Erythroblast (primary cell): Measurements from ENCODE around the gene TAF1.
"Not testable (repeated sequence)": the region's sequence is repeated elsewhere in the genome, so short reads cannot be mapped to it uniquely, and the experiment has no call there.

ENCODE experiments used
- DNase-seq, 2 experiments: peaks; one replicate each; lab custom pipeline; 2025; lab: John Stamatoyannopoulos, UW
- GATA1 ChIP-seq: IDR thresholded peaks from 2 replicates; pipeline ENCODE4 v1.6.1; 2011; ENCODE audit warnings: low read depth, mild to moderate bottlenecking, control low read depth, low read length, moderate library complexity
- POLR2A ChIP-seq: IDR thresholded peaks from 2 replicates; pipeline ENCODE4 v1.6.1; 2011; ENCODE audit warnings: mild to moderate bottlenecking, low read length

Gene TAF1, protein sequence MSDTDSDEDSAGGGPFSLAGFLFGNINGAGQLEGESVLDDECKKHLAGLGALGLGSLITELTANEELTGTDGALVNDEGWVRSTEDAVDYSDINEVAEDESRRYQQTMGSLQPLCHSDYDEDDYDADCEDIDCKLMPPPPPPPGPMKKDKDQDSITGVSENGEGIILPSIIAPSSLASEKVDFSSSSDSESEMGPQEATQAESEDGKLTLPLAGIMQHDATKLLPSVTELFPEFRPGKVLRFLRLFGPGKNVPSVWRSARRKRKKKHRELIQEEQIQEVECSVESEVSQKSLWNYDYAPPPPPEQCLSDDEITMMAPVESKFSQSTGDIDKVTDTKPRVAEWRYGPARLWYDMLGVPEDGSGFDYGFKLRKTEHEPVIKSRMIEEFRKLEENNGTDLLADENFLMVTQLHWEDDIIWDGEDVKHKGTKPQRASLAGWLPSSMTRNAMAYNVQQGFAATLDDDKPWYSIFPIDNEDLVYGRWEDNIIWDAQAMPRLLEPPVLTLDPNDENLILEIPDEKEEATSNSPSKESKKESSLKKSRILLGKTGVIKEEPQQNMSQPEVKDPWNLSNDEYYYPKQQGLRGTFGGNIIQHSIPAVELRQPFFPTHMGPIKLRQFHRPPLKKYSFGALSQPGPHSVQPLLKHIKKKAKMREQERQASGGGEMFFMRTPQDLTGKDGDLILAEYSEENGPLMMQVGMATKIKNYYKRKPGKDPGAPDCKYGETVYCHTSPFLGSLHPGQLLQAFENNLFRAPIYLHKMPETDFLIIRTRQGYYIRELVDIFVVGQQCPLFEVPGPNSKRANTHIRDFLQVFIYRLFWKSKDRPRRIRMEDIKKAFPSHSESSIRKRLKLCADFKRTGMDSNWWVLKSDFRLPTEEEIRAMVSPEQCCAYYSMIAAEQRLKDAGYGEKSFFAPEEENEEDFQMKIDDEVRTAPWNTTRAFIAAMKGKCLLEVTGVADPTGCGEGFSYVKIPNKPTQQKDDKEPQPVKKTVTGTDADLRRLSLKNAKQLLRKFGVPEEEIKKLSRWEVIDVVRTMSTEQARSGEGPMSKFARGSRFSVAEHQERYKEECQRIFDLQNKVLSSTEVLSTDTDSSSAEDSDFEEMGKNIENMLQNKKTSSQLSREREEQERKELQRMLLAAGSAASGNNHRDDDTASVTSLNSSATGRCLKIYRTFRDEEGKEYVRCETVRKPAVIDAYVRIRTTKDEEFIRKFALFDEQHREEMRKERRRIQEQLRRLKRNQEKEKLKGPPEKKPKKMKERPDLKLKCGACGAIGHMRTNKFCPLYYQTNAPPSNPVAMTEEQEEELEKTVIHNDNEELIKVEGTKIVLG (N-terminal part only)

DNA sequence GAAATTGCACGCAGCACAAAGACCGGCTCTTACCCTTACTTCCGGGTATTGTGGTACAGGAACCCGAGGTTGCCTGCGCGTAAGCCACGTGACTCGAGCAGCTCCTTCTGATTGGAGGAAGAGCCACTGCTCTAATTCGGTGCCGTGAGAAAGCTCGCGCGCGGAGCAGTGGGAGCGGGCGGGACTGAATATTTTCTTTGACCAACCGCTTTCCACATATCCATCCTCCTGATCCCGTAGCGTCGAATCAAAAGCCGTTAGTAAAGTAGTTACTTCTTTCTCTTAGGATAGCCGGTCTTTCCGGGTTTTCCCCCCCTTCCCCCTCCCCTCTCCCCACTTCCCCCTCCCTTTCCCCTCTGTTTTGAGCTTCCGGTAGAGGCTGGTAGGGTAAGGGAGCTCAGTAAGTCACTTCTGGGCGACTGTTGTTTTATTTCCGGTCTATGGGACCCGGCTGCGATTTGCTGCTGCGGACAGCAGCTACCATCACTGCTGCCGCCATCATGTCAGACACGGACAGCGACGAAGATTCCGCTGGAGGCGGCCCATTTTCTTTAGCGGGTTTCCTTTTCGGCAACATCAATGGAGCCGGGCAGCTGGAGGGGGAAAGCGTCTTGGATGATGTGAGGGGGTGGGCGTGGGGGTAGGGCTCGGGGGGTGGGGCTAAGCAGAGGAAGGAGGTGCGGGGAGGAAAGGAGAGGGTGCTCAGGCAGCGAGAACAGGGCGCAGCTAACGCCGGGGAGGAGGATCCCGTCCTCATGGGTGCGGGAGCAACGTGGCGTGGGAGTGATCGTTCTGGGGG, at the start of gene TAF1:
Gene TAF1 (plus strand): TSS at position 483 of the 799 bp plus-strand sequence. CDS start 18 bp downstream, at position 501.
- TF ChIP-seq POLR2A (peak; percentile 97), GATA1 (no peak)
- peak; percentile 96 to 98 for DNase-seq

DNA sequence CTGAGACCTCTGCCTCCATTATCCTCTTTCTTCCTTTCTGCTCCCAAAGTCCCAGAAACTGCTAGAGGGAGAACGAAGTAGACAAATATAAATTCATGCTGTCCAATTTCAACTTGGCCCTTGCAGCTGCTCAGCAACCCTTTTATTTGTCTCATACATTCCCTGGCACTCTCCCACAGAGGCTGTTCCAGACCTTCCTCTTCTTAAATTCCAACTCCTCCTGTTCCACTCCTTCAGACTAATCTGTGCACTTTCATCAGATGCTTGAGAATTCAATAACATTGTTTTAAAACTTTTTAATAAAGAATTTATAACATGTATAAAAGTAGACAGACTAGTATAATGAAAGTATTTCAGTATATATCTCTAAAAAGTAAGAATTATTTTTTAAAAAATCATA, 49.2 kb upstream of the TAF1 start:
- not testable (repeated sequence) for DNase-seq

DNA sequence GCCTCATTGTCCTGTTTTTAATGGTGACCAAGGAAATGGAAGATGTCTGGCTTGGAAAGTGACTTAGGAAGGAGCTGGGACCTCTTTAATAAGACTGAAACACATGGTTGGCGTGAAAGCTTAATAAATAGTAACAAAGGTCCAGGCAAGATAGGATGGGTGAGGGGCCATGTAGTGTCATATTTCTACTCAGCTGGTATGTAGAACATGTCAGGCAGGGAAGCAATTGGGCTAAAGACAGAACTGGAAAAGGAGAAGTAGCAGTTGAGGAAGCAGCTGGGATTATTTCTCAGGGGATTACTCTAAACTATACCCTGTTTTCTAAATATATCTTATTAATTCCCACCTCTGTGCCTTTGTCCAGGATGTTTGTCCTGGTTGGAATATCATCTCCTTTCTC, 46.0 kb upstream of the TAF1 start:
- no peak for DNase-seq
- no peak for TF ChIP-seq POLR2A
- TF ChIP-seq GATA1: no peak

DNA sequence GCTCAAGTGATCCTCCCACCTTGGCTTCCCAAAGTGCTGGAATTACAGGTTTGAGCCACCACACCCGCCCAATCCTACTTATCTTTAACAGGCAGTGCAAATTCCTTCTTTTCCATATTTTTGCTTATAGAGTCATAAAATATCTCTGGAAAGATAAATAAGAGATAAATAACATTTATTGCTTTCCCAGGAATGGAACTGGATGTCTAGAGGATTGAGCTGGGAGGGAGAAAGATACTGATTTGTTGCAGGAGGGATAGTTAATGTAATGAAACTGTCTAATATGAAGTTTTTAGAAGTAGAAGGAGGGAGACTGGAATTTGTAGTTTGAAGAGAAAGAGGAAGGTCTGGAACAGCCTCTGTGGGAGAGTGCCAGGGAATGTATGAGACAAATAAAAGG, 44.4 kb upstream of the TAF1 start:
- no peak for TF ChIP-seq POLR2A
- no peak for TF ChIP-seq GATA1
- DNase-seq: no peak

DNA sequence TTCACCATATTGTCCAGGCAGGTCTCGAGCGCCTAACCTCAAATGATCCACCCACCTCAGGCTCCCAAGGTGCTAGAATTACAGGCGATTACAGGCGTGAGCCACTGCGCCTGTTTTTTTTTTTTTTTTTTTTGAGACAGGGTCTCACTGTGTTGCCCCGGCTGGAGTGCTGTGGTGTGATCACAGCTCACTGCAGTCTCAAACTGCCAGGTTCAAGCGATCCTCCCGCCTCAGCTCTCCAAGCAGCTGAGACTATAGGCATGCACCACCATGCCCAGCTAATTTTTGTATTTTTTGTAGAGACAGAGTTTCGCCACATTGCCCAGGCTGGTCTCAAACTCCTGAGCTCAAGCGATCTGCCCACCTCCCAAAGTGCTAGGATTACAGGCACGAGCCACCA, 41.7 kb upstream of the TAF1 start:
- not testable (repeated sequence) for DNase-seq

DNA sequence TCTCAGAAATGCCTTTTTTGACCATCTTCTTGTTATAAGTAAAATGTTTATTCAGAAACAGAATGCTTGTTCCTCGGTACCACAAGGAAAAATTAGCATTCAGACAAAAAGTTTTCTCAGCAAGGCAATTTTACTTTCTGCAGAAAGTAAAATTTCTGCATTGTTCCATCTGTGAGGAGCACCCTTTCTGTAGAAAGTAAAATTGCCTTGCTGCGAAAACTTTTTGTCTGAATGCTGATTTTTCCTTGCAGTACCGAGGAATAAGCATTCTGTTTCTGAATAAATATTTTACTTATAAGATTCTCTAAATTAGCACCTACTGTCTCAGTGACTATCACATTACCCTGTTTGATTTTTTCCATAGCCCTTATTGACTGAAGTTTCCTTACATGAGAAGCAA, 39.8 kb upstream of the TAF1 start:
- peak in 1 of 2 experiments; percentile 0 for DNase-seq
- TF ChIP-seq POLR2A (no peak), GATA1 (no peak)

DNA sequence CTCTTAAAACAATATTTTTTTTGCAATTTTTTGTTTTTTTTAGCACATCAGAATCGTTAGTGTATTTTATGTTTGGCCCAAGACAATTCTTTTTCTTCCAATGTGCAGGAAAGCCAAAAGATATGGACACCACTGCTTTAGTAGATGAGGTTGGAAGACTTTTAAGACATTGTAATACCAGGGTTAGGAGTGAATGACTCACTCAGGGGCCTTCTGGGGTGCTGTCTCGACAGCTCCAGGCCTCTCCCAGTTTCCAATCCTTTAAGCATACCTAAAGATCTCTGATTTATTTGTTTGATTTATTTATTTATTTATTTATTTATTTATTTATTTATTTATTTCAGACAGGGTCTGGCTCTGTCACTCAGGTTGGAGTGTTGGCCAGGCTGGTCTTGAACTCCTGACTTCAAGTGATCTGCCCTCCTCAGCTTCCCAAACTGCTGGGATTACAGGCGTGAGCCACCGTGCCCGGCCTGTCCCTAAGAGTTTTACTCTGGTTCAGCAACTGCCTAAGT, 16.9 kb upstream of the TAF1 start:
- DNase-seq: not testable (repeated sequence)

DNA sequence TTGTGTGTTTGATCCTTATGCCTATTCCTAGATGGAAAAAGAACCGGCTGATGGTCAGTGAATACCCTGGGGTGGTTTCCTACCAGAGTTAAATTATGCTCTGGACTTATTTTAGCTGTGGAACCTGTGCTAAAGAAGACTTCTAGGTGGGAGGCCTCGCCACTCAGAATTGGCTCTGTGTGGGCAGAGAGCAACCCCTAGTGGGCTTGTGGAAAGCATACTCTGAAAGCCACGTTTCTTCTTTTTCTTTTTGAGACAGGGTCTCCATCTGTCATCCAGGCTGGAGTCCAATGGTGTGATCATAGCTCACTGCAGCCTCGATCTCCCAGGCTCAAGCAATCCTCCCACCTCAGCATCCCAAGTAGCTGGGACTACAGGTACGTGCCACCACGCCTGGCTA, 16.3 kb upstream of the TAF1 start:
- DNase-seq: not testable (repeated sequence)

DNA sequence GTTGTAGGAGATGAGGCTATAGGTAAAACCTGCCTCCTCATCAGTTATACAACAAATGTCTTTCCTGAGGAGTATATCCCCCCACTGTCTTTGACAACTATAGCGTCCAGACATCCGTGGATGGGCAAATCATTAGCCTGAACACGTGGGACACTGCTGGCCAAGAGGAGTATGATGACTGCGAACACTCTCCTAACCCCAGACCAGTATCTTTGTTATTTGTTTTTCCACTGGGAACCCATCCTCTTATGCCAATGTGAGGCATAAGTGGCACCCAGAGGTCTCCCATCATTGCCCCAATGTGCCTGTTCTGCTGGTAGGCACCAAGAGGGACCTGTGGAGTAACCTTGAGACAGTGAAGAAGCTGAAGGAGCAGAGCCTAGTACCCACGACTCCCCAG, 13.7 kb upstream of the TAF1 start:
- not testable (repeated sequence) for DNase-seq

DNA sequence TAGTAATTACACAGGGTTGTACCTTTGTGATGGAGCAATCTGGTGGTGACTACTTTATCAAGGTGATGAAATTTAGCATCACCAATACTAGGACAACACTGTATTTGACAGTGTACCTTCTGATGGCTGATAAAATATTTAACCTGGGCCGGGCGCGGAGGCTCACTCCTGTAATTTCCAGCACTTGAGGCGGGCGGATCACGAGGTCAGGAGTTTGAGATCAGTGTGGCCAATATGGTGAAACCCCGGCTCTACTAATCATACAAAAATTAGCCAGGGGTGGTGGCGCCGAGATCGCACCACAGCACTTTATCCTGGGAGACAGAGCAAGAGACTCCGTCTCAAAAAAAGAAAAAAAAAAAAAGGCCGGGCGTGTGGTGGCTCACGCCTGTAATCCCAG, 1.9 kb upstream of the TAF1 start:
- TF ChIP-seq POLR2A (no peak), GATA1 (no peak)
- DNase-seq: no peak

DNA sequence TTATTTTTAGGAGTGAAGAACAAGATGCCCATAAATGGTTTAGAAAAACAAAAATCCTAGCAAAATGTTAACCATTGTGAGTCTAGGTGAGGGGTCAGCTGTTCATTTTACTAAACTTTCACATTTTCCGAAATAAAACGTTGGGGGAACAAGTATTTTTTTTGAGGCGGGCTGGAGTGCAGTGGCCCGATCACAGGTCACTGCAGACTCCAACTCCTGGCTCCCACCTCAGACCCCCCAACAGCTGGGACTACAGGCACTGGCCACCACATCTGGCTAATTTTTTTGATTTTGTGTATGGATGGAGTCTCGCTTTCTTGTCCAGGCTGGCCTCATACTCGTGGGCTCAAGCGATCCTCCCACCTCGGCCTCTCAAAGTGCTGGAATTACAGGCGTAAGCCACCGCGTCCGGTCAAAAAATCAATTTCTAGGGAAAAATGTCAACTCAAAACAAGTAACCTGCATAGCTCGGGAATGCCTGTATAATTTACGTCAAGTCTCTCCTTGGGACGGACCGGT, 742 bp upstream of the TAF1 start:
- DNase-seq: no peak
- TF ChIP-seq GATA1: no peak
- no peak for TF ChIP-seq POLR2A

DNA sequence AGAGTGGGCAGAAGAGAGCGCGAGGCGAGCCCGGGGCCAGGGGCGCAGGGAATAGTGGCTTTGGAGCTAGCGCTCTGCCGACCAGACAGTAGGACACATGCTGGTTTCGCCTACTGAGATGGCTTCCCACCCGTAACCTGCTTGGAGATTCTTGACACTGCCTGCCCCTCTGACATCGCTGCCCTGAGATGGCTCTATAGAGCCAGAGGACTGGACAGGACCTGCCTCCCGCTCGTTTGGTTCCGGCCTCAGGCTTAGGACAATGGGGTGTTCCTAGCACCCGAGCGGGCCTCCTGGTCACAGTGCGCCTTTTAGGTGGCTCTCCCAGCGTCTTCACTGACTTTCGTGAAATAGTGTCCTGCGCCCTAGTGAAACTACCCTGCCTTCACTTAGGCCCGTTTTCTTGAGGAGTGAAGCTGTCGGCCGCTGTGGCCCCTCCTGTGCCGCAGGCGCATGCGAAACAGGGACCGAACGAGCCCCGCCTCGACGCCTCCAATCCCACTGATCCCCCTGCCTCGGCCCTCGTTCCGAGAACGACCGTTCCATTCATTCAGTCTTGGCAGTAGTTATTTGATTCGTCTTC, 608 bp downstream of the TAF1 start:
- peak; percentile 52 to 62 for DNase-seq

DNA sequence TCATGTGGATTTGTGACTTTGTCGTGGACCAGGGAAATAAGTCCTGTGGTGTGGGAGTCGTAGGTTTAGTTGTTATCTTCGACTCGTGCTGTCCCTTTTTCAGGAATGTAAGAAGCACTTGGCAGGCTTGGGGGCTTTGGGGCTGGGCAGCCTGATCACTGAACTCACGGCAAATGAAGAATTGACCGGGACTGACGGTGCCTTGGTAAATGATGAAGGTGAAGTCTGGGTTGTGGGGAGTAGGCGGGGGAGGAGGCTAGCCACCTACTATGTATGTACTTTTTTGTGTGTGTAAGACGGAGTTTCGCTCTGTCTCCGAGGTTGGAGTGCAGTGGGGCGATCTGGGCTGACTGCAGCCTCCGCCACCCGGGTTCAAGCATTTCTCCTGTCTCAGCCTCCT, 1.2 kb downstream of the TAF1 start:
- TF ChIP-seq POLR2A (no peak), GATA1 (no peak)
- DNase-seq: no peak

More for the DNA sequence above, 608 bp downstream of the TAF1 start:
- TF ChIP-seq POLR2A (peak; percentile 53), GATA1 (no peak)
